HG03432 (cell line): ENCODE data around the gene LLGL1.

Experiments used
- ATAC-seq: cut with Tn5 transposase; IDR thresholded peaks from one replicate; pipeline ENCODE4 v1.9.1; 2021; ENCODE audit warnings: mild to moderate bottlenecking, moderate library complexity; ENCODE audit not compliant: unreplicated experiment

Gene LLGL1

GRCh38 chr17:18263885-18264682 is 38.6 kb downstream of the LLGL1 start:
- no peak for ATAC-seq

GRCh38 chr17:18267366-18267765 is 41.9 kb downstream of the LLGL1 start:
- ATAC-seq: no peak

GRCh38 chr17:18267927-18268711 is 42.7 kb downstream of the LLGL1 start:
- ATAC-seq: no peak

- no peak for ATAC-seq
These were observed 44.9 kb downstream of the LLGL1 start for GRCh38 chr17:18270046-18270931.

GRCh38 chr17:18277076-18277475 is 51.6 kb downstream of the LLGL1 start:
- ATAC-seq: no peak

- no peak for ATAC-seq
These were observed 53.4 kb downstream of the LLGL1 start for GRCh38 chr17:18278867-18279266.

- no peak for ATAC-seq
These were observed 54.8 kb downstream of the LLGL1 start for GRCh38 chr17:18280249-18280648.

GRCh38 chr17:18280766-18281371 is 55.4 kb downstream of the LLGL1 start:
- no peak for ATAC-seq

- no peak for ATAC-seq
These were observed 56.4 kb downstream of the LLGL1 start for GRCh38 chr17:18281788-18282187.

GRCh38 chr17:18285296-18285695 is 59.9 kb downstream of the LLGL1 start:
- no peak for ATAC-seq

GRCh38 chr17:18291718-18292540 is 66.5 kb downstream of the LLGL1 start:
- ATAC-seq: no peak
